HUES6 (cell line): ENCODE results near the gene CDKAL1.

Experiments used
- H3K27ac ChIP-seq: 2 replicates; pipeline ENCODE4 v1.7.0; 2013; ENCODE audit warnings: low read depth, mild to moderate bottlenecking, low read length, inconsistent platforms
- H3K27me3 ChIP-seq: 2 replicates; pipeline ENCODE4 v1.6.1; 2013; ENCODE audit warnings: low read length; ENCODE audit not compliant: control insufficient read depth, insufficient read depth
- H3K36me3 ChIP-seq: 2 replicates; pipeline ENCODE4 v1.6.1; 2013; ENCODE audit warnings: low read length; ENCODE audit not compliant: control insufficient read depth, insufficient read depth
- H3K4me1 ChIP-seq: 2 replicates; pipeline ENCODE4 v1.6.1; 2013; ENCODE audit warnings: low read length; ENCODE audit not compliant: control insufficient read depth, insufficient read depth
- H3K4me3 ChIP-seq: 2 replicates; pipeline ENCODE4 v1.5.1; 2013; ENCODE audit warnings: low read depth, low read length
- H3K9ac ChIP-seq: one replicate; pipeline ENCODE4 v1.6.1; 2013; ENCODE audit warnings: mild to moderate bottlenecking, low read length
- H3K9me3 ChIP-seq: 2 replicates; pipeline ENCODE4 v1.6.1; 2013; ENCODE audit warnings: low read depth, low read length; ENCODE audit not compliant: control insufficient read depth, insufficient read depth

The CDKAL1 gene

DNA sequence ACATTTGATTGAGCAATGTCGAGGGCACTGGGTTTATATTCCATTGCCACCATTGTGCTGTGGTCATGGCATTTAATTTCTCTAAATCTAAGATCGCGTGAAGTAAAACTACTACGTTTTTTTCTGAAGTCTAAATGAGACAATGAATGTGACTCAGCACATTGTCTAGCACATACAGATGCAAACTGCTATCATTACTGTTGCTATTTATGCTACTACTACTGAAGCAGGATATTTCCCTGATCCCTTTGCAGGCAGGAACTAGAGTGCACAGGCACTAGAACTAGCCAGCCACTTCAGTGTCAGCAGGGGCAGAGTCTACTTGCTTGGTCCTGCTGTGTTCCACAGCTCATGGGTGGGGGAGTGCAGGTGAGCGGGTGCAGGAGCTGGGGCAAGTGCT lies 449.7 kb downstream of the CDKAL1 start:
- Histone ChIP-seq H3K9ac (no peak overlapping the region), H3K36me3 (no peaks in the 10 kb centered on the region), H3K9me3 (peaks cover 17% of the 10 kb centered on the region), H3K27ac (no peak overlapping the region), H3K27me3 (no peaks in the 10 kb centered on the region), H3K4me1 (peaks cover 8% of the 10 kb centered on the region; the same call in 1 of the 2 replicates), H3K4me3 (no peak overlapping the region)

DNA sequence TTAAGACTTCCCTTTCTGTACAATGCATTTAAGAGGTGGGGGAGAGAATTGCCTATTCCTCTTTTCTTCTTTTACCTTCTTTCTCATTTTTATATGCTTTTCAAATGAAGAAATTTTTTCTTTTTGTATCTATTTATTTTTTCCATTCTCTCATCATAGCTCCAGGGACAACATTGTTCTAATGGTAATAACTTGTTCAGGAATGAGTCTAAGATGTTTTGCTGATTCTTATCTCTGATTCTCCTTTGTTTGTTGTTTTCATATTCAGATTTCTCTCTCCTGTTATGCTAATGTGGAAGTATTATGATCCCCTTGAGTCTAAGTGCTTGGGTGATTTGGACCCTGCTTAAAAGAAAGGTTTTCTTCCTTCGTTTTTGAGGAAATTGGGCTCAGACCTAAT lies 451.6 kb downstream of the CDKAL1 start:
- Histone ChIP-seq H3K27ac (peak overlapping the region; percentile 45), H3K4me3 (no peak overlapping the region), H3K4me1 (peaks cover 8% of the 10 kb centered on the region; the same call in 1 of the 2 replicates), H3K36me3 (no peaks in the 10 kb centered on the region), H3K27me3 (no peaks in the 10 kb centered on the region), H3K9ac (no peak overlapping the region), H3K9me3 (peaks cover 17% of the 10 kb centered on the region)

DNA sequence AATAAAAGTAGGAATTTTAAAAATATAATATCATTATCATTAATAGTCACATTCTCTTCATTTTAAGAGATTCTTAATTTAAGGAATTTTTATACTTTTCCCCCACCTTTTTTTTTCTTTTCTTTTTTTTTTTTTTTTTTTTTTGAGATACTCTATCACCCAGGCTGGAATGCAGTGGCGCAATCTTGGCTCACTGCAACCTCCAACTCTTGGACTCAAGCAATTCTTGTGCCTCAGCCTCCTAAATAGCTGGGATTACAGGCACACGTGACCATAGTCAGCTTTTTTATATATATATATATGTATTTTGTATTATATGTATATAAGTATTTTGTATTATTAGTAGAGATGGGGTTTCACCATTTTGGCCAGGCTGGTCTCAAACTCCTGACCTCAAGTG lies 457.7 kb downstream of the CDKAL1 start:
- Histone ChIP-seq H3K4me3 (no peak overlapping the region), H3K4me1 (peaks cover 11% of the 10 kb centered on the region; the same call in 1 of the 2 replicates), H3K9me3 (peaks cover 13% of the 10 kb centered on the region), H3K36me3 (no peaks in the 10 kb centered on the region), H3K27ac (no peak overlapping the region), H3K9ac (no peak overlapping the region), H3K27me3 (no peaks in the 10 kb centered on the region)

DNA sequence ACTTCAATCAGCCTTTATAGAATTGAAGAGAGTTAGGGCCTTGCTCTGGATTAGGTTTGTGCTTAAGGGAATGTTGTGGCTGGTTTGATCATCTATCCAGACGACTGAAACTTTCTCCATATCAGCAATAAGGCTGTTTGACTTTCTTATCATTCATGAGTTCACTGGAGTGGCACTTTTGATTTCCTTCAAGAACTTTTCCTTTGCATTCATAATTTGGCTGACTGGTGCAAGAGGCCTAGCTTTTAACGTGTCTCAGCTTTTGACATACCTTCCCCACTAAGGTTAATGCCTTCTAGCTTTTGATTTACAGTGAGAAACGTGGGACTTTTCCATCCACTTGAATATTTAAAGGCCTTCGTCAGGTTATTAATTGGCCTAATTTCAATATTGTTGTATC lies 461.8 kb downstream of the CDKAL1 start:
- Histone ChIP-seq H3K27me3 (no peaks in the 10 kb centered on the region), H3K4me3 (no peak overlapping the region), H3K4me1 (peaks cover 24% of the 10 kb centered on the region), H3K36me3 (no peaks in the 10 kb centered on the region), H3K9me3 (peaks cover 13% of the 10 kb centered on the region), H3K27ac (no peak overlapping the region), H3K9ac (no peak overlapping the region)

DNA sequence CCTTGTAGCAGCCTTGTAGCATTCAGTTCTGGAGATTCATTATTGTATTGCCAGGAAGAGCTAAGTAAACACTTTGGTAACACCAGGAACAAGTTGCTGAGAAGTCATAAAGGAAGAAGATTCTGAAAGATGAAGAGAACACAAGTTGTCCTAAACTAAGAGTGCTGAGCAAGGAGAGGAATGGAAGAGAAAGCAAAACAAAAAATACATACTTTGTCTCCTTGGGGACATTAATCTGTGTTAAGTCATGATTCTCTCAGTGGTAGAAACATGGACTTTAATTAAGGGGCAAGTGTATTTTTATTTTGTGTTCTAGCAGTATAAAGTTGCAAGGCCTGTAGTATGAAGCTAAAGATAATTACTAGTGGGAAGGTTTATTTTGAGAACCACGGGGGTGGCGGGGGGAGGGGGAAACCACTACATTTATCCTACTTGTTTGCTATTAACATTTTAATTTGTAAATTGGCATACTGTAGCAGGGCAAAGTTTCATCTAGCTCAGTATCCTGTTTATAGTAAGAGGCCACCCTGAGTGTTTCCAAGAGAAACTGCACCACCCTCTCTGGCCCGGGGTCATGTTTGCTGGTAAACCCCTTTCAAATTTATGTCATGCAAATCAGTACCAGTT lies 463.0 kb downstream of the CDKAL1 start:
- no peaks in the 10 kb centered on the region for H3K27me3 ChIP-seq
- no peak overlapping the region for H3K27ac ChIP-seq
- H3K9me3 ChIP-seq, result peaks cover 13% of the 10 kb centered on the region
- peaks cover 24% of the 10 kb centered on the region for H3K4me1 ChIP-seq
- H3K36me3 ChIP-seq, result no peaks in the 10 kb centered on the region
- H3K4me3 ChIP-seq, result no peak overlapping the region
- H3K9ac ChIP-seq, result no peak overlapping the region

DNA sequence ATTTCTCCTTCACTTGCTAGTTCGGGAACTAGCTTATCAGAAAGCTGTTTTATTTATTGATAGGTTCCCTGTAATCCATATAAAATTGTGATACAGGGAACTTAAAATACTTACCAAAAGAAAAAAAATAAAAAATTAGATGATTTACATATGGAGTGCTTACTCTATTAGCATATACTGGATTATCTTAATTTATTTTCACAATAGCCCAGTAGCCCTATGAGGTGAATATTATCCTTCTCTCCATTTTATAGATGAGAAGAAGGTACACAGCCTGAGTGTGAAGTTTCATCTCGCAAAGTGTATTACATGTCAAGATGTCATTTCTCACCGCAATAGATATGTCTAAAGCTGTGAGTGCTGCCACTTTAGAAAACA lies 463.5 kb downstream of the CDKAL1 start:
- Histone ChIP-seq H3K9ac (no peak overlapping the region), H3K4me3 (no peak overlapping the region), H3K27me3 (no peaks in the 10 kb centered on the region), H3K9me3 (peaks cover 13% of the 10 kb centered on the region), H3K27ac (no peak overlapping the region), H3K4me1 (peaks cover 24% of the 10 kb centered on the region), H3K36me3 (no peaks in the 10 kb centered on the region)

DNA sequence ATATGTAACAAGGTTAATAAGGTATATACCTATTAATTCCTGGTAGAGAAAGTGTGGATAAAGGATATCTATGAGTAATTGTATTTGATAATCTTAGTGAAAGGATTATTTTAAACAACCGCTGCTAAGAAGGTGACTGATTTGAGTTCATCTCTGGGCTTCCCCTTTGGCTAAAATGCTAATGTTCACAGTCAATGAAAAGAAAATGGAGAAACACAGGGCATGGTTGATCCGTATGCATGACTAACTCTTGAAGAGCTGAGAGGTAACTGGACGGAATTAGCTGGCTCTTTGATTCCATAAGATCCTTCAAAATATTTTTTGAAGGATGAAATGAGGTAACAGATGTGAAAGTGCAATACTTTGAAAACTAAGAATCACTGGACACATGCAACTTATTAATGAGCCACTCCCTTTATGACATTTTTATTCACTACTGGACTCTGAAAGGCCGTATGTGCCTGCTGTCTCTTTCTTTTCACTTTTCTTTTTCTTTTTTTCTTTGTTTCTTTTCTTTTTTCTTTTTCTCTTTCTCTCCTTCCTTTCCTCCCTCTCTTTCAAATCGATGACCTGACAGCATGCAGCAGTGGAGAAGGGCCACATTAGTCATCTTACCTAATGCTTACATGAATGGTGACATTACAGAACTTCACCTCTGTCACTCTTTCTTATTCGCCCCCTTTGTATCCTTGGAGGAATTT lies 464.6 kb downstream of the CDKAL1 start:
- no peak overlapping the region for H3K9ac ChIP-seq
- H3K4me3 ChIP-seq, result no peak overlapping the region
- H3K36me3 ChIP-seq, result no peaks in the 10 kb centered on the region
- no peak overlapping the region for H3K27ac ChIP-seq
- peaks cover 22% of the 10 kb centered on the region for H3K4me1 ChIP-seq
- no peaks in the 10 kb centered on the region for H3K27me3 ChIP-seq
- H3K9me3 ChIP-seq, result peaks cover 13% of the 10 kb centered on the region

DNA sequence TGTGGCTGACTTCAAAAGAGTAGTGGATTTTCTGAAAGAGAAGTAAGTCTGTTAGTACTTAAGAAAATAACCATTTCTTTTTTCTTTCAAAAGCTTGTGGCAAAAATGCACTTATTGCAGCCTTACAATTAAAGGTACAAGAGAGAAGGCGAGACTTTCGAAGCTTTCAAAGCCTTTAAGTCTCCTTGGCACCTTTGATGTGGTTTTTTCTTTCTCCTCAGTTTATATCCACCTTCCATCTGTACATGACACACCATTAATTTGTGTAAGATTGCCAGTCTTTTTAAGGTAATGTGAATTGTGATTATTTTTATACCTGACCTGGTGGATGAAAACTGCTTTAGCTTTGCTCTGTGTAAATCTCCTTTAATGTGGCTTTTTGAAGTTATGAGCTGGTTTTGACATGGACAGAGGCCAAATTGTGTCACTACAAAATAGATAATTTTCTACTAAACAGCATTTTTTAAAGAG lies 466.1 kb downstream of the CDKAL1 start:
- Histone ChIP-seq H3K4me1 (peaks cover 25% of the 10 kb centered on the region), H3K27me3 (no peaks in the 10 kb centered on the region), H3K27ac (no peak overlapping the region), H3K9ac (no peak overlapping the region), H3K36me3 (no peaks in the 10 kb centered on the region), H3K9me3 (peaks cover 5% of the 10 kb centered on the region), H3K4me3 (no peak overlapping the region)

DNA sequence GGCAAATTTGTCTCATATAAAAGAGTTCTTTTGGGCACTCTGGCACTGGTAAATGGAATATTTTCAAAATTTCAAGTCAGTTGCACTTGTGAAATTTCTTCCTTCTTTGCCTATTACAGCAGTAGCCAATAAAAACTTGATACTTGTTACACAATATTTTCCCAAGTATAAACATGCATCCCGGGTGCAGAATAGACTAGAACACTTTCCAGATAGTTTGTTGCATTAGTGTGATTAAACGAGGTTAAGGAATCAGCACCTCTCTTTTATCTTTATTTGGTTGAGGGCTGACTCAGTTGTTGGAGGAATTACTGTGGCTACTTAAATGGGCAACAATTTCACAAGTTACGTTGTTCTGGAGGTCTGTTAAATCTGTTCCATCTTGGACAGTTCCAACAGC lies 467.5 kb downstream of the CDKAL1 start:
- H3K4me1 ChIP-seq, result peaks cover 25% of the 10 kb centered on the region
- H3K9me3 ChIP-seq, result no peaks in the 10 kb centered on the region
- H3K36me3 ChIP-seq, result no peaks in the 10 kb centered on the region
- H3K27ac ChIP-seq, result no peak overlapping the region
- no peaks in the 10 kb centered on the region for H3K27me3 ChIP-seq
- H3K4me3 ChIP-seq, result no peak overlapping the region
- H3K9ac ChIP-seq, result no peak overlapping the region

DNA sequence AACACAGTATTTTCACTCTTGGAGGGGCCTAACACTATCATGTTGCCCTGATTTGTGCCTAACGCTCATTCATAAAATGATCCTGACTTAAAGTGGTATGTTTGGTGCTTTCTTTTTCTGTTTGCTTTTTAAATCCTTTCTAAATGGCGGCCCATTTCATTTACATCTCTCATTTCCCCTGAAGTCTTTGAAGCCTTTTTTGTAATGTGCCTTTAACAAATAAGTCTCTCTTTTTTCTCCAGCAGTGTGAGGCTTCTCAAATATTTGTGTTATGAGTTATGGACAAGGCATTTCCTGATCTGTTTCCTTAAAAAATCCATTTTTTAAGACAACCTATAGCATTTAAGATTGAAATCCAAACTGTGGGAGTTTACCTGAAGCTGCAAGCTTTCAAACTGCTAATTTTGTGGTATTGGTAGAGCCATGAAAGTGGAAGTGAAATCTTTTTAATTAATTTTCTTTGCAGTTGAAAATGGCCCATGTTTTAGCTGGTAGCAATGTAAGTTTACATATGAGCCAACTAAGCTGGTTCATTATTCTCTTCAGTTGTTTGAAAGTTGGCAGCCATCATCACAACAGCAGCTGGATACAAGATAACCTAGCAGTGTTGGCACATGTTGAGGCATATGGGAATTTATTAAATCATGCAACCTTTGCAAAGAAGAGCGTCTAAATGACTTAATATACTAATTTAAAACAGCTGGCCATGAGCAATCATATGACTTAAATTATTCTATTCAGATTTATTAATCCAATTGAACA lies 469.7 kb downstream of the CDKAL1 start:
- Histone ChIP-seq H3K9me3 (no peaks in the 10 kb centered on the region), H3K4me3 (no peak overlapping the region), H3K4me1 (peaks cover 13% of the 10 kb centered on the region), H3K27ac (no peak overlapping the region), H3K27me3 (no peaks in the 10 kb centered on the region), H3K9ac (no peak overlapping the region), H3K36me3 (no peaks in the 10 kb centered on the region)
